ENCODE measurements around the gene ANK2.

- TF ChIP-seq, protein P1, sequence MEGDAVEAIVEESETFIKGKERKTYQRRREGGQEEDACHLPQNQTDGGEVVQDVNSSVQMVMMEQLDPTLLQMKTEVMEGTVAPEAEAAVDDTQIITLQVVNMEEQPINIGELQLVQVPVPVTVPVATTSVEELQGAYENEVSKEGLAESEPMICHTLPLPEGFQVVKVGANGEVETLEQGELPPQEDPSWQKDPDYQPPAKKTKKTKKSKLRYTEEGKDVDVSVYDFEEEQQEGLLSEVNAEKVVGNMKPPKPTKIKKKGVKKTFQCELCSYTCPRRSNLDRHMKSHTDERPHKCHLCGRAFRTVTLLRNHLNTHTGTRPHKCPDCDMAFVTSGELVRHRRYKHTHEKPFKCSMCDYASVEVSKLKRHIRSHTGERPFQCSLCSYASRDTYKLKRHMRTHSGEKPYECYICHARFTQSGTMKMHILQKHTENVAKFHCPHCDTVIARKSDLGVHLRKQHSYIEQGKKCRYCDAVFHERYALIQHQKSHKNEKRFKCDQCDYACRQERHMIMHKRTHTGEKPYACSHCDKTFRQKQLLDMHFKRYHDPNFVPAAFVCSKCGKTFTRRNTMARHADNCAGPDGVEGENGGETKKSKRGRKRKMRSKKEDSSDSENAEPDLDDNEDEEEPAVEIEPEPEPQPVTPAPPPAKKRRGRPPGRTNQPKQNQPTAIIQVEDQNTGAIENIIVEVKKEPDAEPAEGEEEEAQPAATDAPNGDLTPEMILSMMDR (IDR thresholded peaks at IDR 0.05) = no peak
- no peak for TF ChIP-seq POLR2A (IDR thresholded peaks at IDR 0.05)
Measured at GRCh38 chr4:113024388-113024787, 25.1 kb upstream of the ANK2 start.

All from thyroid gland (tissue), 4 donors.